Stimulated activated naive CD4-positive, alpha-beta T cell (primary cell): ENCODE results near the gene SFXN3.

Experiments used
- DNase-seq, 6 experiments: peaks; one replicate each; lab custom pipeline; 2025; lab: John Stamatoyannopoulos, UW

SFXN3 gene

DNA sequence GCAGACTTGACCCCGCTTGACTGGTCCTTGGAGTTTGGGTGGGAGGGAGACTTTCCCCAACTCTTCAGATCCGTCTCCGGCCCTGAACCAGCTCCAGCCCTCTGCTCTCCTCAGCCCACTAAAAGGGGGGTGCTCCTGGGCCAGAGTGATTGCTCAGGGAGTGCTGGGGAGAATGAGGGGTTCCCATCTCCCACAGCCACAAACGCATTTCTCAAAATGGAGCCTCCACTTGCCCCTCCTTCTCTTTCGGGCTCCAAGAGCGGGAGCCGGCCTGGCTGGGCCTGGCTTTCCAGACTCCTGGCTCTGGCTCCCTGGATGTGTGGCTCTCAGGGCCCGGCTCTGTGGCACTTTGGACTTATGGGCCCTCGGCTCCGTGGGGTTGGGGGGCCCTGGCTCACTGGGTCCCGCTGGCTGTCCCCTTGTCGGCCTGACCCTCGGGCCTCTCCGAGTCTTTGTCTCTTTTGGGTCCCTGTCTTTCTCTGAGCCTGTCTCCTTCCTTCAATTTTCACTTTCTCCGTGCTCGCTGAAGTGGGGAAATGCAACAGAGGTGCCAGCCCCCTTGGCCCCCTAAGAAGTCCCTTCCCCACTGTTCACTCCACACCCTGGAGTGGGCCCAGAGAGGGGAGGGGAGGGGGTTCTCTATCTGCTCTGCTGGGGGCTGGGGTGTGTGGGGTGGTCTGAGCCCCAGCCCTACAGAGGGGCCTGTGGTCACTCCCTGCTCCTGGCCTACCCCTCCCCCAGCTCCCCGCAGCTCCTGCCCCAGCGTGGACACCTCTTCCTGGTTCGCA, 30.7 kb upstream of the SFXN3 start:
- DNase-seq = no peak

DNA sequence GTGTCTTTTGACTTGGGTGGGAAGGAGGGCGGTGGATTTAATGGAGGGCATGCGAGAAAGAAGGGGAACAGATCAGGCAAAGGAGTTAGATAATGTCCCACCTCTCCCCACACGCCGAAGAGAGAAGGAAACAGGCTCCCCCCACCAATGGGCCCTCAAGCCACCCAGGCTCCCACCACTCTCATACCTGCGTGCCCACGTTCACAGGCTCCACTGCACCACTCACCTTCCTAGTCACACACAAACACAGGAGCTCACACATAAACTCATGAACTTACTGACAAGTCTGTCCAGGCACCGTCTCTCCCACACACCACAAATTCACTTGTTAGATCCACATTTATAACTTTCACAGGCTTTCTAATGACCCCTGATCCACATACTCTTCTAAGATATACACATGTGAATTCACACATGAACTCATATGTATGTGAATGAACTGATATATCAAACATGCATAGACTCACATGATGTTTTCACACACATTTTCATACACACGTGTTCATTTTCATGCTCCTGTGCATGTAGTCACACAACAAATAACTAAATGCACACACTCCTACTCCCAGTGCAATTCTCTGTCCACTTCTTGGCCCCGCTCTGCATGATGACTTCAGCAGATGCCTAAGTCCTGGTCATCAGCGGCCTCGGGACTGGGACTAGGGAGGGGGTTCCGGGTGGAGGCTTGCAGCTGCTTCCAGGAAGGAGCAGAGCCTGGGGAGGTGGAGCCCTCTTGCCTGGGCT, 29.9 kb upstream of the SFXN3 start:
- no peak for DNase-seq

DNA sequence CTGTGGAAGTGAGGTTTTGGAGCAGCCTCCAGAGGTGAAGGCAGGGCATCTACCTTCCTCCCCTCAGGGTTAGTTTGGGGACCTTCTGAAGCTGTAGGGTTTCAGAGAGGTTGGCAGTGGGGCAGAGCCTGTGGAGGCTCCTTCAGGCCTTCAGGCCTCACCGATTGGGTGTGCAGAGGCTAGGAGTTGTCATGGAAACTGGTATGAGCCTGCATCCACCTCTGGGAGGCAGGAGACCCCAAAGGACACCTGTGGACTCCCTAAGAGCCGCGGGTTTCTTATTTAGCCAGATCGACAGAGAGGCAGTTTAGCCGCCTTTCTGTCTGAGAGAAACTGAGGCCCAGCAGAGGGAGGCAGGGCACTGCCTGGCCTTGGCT, 29.4 kb upstream of the SFXN3 start:
- no peak for DNase-seq

DNA sequence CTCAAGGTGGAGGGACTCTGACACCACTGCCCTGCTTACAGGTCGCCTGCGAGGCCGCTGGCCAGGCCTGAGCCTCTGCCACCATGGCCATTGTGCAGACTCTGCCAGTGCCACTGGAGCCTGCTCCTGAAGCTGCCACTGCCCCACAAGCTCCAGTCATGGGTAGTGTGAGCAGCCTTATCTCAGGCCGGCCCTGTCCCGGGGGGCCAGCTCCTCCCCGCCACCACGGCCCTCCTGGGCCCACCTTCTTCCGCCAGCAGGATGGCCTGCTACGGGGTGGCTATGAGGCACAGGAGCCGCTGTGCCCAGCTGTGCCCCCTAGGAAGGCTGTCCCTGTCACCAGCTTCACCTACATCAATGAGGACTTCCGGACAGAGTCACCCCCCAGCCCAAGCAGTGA, 28.6 kb upstream of the SFXN3 start:
- DNase-seq = no peak

DNA sequence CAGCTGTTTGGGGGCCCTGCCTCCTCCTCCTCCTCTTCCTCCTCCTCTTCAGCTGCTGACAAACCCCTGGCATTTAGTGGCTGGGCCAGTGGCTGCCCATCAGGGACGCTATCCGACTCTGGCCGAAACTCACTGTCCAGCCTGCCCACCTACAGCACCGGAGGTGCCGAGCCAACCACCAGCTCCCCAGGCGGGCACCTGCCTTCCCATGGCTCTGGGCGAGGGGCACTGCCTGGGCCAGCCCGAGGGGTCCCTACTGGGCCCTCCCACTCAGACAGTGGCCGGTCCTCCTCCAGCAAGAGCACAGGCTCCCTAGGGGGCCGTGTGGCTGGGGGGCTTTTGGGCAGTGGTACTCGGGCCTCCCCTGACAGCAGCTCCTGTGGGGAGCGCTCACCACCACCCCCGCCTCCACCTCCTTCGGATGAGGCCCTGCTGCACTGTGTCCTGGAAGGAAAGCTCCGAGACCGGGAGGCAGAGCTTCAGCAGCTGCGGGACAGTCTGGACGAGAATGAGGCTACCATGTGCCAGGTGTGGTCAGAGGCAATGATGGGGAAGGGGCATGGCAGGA, 27.3 kb upstream of the SFXN3 start:
- DNase-seq = no peak

DNA sequence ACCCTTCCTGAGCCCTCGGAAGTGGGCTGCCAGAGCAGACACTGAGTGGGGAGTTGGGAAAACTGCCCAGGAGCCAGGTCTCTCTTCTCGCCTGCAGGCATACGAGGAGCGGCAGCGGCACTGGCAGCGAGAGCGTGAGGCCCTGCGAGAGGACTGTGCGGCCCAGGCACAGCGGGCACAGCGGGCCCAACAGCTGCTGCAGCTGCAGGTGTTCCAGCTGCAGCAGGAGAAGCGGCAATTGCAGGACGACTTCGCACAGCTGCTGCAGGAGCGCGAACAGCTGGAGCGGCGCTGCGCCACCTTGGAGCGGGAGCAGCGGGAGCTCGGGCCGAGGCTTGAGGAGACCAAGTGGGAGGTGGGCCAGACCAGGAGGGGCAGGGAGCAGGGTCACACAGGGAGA, 25.7 kb upstream of the SFXN3 start:
- no peak for DNase-seq

DNA sequence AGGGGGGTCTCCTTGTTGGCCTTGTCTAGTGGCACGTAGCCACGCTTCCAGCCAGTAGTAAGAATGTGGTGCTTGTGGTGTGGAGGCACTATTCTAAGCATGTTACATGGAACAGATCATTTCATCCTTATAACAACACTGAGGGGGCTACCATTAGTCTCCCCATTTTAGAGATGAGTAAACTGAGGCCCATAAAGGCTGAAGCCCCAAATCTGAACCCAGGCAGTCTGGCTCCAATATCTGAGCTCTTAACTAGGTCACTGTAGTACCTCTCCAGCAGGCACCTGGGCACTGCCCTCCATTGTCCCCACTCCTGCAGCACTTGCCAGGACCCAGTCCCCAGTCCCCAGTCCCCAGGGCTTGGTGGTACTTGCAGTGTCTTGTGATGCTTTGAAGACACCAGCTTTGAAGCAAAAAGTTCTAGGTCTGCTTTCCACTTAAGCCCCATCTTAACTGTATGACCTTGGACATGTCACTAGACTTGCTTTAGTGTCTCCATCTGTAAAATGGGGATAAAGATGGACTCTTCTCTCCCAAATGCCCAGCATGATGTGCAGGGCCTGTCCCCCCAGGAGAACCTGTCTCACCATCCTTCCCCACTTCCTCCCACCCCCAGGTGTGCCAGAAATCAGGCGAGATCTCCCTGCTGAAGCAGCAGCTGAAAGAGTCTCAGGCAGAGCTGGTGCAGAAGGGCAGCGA, 25.0 kb upstream of the SFXN3 start:
- no peak for DNase-seq

DNA sequence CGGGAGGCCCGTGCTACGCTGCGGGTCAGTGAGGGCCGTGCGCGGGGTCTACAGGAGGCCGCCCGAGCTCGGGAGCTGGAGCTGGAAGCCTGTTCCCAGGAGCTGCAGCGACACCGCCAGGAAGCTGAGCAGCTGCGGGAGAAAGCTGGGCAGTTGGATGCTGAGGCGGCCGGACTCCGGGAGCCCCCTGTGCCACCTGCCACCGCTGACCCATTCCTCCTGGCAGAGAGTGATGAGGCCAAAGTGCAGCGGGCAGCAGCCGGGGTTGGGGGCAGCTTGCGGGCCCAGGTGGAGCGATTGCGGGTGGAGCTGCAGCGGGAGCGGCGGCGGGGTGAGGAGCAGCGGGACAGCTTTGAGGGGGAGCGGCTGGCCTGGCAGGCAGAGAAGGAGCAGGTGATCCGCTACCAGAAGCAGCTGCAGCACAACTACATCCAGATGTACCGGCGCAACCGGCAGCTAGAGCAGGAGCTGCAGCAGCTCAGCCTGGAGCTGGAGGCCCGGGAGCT, 24.4 kb upstream of the SFXN3 start:
- no peak for DNase-seq

DNA sequence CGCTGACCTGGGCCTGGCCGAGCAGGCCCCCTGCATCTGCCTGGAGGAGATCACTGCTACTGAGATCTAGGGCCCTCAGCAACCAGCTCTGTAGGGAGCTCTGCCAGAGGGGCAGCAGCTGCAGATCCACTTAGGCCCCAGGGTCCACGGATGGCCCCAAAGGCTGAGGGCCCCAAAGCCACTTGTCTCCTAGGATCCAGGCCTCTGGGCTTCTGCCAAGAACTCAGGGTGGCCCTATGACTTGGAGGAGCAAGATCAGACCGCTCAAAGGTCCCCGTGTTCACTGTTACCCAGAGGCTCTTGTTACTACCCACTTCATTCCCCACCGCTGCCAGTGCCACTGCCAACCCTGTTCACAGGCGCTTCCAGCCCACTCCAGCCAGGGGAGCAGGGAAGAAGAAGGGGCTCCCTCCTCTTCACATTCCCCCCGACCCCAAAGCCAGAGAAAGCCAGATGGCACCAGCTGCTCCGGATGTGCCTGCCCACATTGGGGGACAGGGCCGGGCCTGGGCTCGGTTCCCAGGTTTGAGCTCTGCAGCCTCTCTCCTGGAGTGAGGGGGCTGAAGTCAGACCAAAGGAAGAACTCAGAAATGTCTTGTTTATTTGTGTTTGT, 23.8 kb upstream of the SFXN3 start:
- DNase-seq = no peak

DNA sequence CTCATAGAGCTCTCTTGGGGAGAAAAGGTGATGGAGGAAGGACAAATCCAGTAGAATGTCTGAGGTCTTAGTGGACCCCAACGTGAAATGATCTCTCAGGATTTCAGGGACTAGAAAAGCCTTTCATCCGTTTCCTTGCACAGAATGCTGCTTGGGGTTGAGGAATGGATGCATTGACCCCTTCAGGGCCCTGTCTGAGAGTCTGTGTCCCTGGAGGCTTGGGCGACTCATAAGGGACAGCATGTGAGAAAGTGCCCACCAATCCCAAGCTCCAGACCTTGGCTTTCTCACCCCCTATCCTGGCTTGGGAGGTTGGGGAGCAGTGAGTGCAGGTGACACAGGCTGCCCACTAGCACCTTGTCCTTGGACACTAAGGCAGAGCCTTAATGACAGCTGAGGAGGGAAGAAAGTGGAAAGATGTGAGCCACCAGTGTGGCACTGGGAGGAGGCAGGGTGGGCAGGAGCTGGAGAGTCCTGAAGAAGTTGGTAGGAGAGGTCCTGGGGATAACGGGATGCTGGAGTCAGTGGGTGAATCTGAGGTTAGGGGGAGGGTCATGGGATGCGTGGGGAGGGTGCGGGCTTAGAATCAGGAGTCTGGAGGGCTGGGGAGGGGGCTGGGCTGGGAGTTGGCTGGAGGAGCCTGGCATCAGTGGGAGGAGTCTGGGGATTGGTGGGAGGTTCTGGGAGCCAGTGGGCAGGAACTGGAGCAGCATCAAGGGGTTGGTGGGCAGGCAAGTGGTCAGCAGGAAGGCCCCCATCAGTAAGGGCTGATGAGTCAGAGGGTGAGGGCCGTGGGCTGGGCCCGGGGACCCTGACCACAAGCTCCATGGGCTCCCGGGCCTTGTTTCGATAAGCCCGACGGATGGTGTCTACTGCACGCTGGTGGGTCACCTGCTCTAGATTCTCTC, 22.9 kb upstream of the SFXN3 start:
- no peak for DNase-seq

DNA sequence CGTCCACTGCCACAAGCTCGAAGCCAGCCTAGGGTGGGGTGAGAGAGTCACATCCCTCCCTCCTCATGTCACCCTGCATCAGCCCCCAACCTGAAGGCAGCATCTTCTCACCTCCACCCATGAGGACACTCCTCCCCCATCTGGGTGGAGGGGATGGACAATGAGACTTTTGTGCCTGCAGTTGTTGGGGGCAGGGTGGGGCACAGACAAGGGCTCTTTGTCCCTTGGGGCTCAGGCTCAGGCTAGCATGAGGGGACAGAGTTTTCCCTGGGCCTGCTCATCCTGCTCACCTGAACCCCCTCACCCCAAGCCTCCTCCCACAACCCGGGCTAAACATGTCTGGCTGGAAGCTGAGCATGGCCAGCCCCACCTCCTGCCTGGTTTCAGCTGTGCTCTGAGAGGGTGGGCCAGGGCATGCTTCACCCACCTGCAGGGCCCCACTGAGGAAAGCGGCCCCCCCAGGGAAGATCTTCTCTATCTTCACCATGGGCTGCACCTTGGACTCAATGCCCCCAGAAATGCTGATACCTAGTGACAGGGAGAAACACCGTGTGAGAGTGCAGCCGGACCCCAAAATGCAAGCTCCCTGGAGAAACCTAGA, 22.1 kb upstream of the SFXN3 start:
- DNase-seq = no peak

DNA sequence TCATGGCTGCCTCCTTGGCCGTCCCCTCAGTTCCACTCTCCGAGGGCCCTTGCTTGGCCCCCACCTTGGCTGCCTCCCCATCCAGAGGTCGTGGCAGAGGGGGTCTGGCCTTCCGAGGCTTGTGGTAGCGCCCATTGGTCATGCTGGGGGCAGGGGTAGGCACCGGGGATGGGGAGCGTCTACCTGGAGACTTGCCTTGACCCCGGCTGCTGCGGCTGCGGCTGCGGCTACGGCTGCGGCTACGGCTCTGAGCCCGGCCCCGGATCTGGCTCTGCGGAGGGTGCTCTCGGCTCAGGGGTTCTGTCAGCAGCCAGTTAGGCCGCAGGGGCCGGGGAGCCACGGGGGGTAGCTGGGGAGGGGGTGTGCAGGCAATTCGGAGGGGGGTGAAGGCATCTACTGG, 20.7 kb upstream of the SFXN3 start:
- DNase-seq = no peak

DNA sequence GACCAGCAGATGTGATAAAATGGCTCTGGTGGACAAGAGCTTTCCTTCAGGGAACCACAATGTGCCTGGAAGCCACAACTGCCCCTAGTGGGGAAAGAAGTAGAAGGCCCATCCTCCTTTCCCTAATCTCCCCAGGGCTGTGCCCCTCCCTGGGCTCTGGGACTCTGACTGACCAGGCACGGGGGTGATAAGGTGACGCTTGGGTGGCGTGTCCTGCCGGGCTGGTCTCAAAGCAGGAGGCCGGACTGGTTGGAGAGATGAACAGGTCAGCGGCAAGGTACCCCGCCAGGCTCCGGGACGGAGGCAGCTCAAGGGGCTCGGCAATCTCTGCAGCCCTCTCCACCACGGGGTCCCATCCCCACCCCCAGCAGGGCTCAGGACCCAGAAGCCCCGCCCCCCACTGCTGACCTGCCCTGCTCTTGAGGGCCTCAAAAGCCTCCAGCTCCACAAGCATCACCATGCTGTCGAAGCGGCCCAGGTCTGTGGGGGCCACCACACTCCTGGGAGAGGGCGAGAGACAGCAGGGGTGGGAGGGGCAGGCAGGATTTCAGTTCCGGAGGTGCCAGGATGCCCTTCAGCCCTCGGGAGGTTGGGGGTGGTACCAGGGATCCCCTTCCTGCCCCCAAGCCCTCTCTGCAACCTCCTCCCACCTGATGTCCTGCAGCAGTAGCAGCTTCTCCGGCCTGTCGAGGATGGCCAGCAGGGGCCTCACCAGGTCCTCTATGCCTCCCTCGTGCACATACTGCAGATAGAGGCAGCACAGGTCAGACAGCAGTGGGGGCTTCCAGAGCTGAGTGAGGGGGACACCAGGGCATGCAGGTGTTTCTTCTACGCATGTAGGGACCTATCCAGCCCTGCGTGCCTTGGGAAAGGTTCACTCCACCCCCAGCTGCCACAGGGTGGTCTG, 19.3 kb upstream of the SFXN3 start:
- no peak for DNase-seq

DNA sequence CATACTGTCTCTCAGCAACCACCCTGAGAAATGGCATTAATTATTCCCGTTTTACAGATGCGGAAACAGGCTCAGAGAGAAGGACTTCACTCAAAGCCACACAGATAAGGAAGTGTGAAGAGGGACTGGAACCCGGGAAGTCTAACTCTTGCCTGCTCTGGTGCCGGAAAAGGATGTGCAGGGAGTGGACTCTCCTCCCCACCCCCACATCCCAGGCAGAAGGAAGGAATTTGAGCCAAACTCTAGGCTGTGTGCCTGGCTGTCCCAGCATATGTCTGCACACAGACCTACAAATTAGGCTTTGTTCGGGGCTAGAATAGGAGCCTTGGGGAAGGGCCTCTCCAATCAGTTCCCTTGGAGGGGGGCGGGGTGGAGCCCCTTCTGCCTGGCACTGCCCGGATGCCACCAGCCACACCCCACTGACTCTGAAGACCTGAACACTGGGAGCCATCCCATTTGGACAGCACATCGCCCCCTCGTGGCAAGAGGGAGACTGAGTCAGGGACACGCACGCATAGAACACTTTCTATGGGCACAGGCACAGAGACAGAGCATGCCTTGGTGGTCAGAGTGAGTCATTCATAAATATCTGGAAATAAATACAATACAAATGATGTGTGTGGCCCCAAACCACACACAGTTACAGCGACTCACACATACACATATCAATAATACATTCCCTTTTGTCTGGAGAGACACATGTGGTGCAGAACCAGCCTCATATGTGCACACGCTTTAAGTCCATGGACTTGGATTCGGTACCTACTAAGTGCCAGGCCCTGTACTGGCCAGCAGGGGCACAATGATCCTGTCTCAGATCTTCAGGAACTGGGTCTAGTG, 18.3 kb upstream of the SFXN3 start:
- DNase-seq = peak; percentile 19 to 68 (median 58)

DNA sequence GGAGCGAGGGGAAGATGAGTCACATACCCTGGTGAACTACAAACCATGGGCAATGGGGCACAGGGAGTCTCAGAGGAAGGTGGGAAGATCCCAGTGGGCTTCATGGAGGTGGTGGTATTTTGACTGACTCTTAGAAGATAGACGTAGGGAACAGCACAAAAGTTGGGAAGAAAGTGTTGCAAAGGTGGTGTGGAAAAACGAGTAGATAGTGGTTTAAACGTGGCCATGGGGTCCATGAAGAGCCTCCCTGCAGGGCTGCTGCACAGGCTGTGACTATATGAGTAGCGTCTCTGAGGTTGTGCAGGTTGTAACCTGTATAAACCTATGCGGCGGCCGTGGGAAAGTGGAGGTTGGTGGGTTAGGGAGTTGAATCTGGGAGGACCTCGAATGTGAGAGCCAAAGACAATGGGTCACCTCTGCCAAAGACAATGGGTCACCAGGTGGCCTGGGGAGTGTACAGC, 17.6 kb upstream of the SFXN3 start:
- no peak for DNase-seq

DNA sequence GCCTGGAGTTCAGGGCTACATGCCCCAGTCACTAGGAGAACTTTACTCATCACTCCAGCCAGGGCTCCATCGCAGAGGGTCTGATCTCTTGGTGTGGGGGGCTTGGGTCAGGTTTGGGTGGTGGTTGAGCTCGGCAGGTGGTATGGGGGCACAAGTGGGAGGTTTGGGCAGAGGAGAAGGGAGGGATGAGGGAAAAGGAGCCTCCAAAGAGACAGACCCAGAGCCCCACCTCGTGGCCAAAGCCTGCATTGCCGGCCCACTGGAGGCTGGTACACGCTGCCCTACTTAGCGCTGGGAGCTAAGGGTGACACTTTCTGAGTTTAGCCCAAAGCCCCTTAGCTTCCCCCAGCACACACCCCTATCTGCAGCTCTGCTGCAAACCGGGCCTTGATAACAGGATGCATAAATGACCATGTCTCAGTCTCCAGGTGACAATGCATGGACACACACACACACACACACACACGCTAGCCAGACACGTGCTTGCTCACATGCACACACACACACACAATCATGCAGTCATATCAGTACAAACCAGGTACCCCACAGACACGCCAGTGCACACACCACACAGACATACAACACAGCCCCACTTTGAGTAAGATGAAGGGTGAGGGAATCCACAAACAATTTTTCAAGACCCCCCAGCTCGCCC, 16.7 kb upstream of the SFXN3 start:
- peak; percentile 34 to 76 (median 67) for DNase-seq

DNA sequence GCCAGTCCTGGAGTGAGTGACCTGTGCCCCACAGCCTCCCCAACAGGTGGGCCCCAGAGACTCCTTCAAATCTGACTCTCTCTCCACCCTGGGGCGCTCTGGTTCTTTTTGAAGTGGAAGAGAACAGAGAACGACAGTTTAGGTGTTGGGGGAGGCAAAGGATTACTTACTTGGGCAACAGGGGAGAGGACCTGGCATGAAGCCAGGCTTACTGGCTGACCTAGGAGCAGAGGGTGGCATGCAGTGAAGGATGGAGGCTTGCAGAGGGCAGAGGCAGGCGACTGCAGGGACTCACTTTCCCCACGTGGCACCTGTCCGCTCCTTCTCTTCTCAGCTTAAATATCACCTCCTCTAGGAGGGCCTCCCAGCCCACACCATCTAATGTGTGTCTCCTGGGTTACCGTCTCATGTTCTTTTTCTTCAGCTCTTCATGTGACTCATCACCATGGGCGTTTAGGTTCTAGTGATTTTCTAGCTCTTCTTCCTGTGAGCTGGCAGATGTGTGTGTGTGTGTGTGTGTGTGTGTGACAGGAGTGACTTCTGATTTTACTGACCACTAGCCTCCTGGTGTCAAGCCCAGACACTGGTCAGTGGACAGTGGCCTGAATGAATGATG, 16.0 kb upstream of the SFXN3 start:
- peak in 1 of 6 experiments; percentile 7 for DNase-seq
